ENCODE results near the gene CD300LG.

GRCh38 chr17:43822570-43823190 is 24.3 kb upstream of the CD300LG start:
- no peak for TF ChIP-seq CTCF (conservative IDR thresholded peaks at IDR 0.05 in 1 of 2, IDR thresholded peaks at IDR 0.05 in 1 of 2; ENCODE audit: low read depth in 1 of 2, low read length in 2 of 2)
- no peak for TF ChIP-seq EZH2 (IDR thresholded peaks at IDR 0.05; ENCODE audit: low read length, missing control alignments)

Measured in fibroblast of lung (primary cell).